Breast epithelium (tissue), 3 donors: Measurements from ENCODE around the gene CAPN9.

Experiments used
- CTCF ChIP-seq, 3 donors: fragments of 450-650 bp; IDR thresholded peaks; one replicate each; pipeline ENCODE4 v1.5.1; 2016 to 2017; ENCODE audit warnings: antibody characterized with exemption in 3 of 3, mild to moderate bottlenecking in 3 of 3, moderate library complexity in 3 of 3
- POLR2A ChIP-seq: fragments of 450-650 bp; IDR thresholded peaks from one replicate; pipeline ENCODE4 v1.6.1; 2016; ENCODE audit warnings: antibody characterized with exemption, mild to moderate bottlenecking, moderate library complexity
- POLR2AphosphoS5 ChIP-seq, 3 donors: sonication (generic); formaldehyde crosslinking; IDR thresholded peaks; one replicate each; pipeline ENCODE4 v1.6.1; 2017; ENCODE audit warnings: antibody characterized with exemption in 3 of 3

DNA sequence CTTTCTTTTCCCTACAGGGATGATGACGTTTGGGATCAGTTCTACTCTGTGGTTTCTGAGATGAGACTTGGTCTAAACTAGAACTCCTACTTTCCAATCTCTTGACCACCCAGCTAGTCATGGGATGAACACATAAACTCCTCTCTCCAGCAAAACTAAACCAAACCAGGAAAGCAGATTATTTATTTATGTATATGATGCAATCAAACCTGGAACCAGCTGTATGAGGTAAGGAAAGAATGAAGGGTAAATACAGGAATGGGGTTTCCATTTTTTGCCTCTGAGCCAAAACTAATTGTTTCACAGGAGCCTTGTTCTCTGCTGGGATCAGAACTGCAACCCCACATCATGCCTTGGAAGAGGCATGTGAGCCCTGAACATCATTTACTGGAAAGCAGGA lies 29.9 kb upstream of the CAPN9 start:
- no peak for TF ChIP-seq CTCF (IDR thresholded peaks at IDR 0.05)
- no peak for TF ChIP-seq POLR2AphosphoS5 (IDR thresholded peaks at IDR 0.05)
- no peak for TF ChIP-seq POLR2A
